Measurements from ENCODE around the gene SLC1A7.

GRCh38 chr1:53107090-53107489, 35.3 kb downstream of the SLC1A7 start:
- TF ChIP-seq CTCF (IDR thresholded peaks at IDR 0.05) (no peak), POLR2AphosphoS5 (IDR thresholded peaks at IDR 0.05) (no peak), EP300 (IDR thresholded peaks at IDR 0.05) (no peak)

Data from stomach (tissue), 4 donors.